Measurements from ENCODE around the gene TSNAXIP1.
A peak's percentile ranks its signal among the peaks of the same experiment; 100 is the strongest.
"Not testable (repeated sequence)": the region's sequence is repeated elsewhere in the genome, so short reads cannot be mapped to it uniquely, and the experiment has no call there.

The TSNAXIP1 gene

DNA sequence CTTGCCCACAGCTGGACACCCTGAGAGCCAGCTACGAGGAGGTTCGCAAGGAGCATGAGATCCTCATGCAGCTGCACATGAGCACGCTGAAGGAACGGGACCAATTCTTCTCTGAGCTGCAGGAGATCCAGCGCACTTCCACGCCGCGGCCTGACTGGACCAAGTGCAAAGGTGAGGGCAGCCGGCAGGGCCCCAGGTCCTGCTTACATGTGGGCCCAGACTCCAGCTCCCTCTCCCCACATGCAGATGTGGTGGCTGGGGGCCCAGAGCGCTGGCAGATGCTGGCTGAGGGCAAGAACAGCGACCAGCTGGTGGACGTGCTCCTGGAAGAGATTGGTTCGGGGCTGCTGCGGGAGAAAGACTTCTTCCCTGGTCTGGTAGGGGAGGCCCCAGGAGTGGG lies 19.2 kb downstream of the TSNAXIP1 start:
- no peaks in the 10 kb centered on the region for H3K4me1 ChIP-seq (ENCODE audit: control insufficient read depth in 1 of 2, insufficient read depth in 1 of 2, low read depth in 1 of 2, low read length in 1 of 2)
- TF ChIP-seq, protein P1, sequence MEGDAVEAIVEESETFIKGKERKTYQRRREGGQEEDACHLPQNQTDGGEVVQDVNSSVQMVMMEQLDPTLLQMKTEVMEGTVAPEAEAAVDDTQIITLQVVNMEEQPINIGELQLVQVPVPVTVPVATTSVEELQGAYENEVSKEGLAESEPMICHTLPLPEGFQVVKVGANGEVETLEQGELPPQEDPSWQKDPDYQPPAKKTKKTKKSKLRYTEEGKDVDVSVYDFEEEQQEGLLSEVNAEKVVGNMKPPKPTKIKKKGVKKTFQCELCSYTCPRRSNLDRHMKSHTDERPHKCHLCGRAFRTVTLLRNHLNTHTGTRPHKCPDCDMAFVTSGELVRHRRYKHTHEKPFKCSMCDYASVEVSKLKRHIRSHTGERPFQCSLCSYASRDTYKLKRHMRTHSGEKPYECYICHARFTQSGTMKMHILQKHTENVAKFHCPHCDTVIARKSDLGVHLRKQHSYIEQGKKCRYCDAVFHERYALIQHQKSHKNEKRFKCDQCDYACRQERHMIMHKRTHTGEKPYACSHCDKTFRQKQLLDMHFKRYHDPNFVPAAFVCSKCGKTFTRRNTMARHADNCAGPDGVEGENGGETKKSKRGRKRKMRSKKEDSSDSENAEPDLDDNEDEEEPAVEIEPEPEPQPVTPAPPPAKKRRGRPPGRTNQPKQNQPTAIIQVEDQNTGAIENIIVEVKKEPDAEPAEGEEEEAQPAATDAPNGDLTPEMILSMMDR (IDR thresholded peaks at IDR 0.05) = no peak
- H3K9me3 ChIP-seq = no peaks in the 10 kb centered on the region
- no peak overlapping the region for H3K4me3 ChIP-seq (ENCODE audit: low read depth in 1 of 2, low read length in 1 of 2)
- H3K27me3 ChIP-seq = no peaks in the 10 kb centered on the region
- H3K27ac ChIP-seq = no peak overlapping the region
- peaks cover 49% of the 10 kb centered on the region for H3K36me3 ChIP-seq

DNA sequence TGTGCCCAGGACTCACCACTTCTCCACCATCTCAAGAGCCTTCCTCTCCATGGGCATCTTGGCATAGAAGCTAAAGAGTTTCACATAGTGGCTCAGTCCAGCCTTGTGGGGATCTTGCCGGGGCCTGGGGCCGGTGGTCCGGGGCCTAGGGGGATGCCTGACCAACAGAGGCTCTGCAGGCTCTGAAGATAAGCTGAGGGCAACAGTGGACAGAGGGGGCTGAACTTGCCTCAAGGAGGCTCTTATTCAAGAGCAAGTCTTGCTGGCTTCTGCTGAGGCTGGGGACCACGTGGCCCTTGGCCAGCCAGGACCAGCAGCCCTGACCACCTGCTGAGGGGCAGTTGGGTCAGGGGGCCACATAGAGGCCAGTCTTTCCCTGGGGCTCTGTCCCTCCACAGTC lies 22.0 kb downstream of the TSNAXIP1 start:
- Histone ChIP-seq H3K9me3 (no peaks in the 10 kb centered on the region), H3K36me3 (peaks cover 59% of the 10 kb centered on the region), H3K27me3 (no peaks in the 10 kb centered on the region), H3K4me3 (ENCODE audit: low read depth in 1 of 2, low read length in 1 of 2) (no peak overlapping the region), H3K27ac (no peak overlapping the region), H3K4me1 (ENCODE audit: control insufficient read depth in 1 of 2, insufficient read depth in 1 of 2, low read depth in 1 of 2, low read length in 1 of 2) (peaks cover 9 to 12% of the 10 kb centered on the region in 2 experiments)
- TF ChIP-seq, protein P1 (IDR thresholded peaks at IDR 0.05) = no peak

DNA sequence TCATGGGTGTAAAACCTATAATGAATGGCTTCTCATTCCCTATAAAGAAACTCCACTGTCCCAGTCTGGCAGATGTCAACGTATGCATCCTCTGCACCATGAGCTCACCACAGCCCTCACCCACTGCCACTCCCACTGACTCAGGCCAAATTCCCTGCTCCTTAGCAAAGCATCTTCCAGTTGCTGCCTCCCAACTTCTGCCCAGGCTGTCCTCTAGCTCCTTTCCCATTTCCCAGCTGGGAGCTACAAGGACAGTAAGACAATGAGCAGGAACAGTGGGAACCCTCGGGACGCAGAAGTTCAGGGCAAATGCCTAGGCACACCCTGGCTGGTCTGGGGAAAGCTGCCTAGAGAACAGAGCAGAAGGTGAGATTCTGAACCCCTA lies 26.3 kb downstream of the TSNAXIP1 start:
- H3K4me3 ChIP-seq (ENCODE audit: low read depth in 1 of 2, low read length in 1 of 2) = peak overlapping the region; percentile 74 to 93
- peaks cover 14 to 16% of the 10 kb centered on the region in 2 experiments for H3K4me1 ChIP-seq (ENCODE audit: control insufficient read depth in 1 of 2, insufficient read depth in 1 of 2, low read depth in 1 of 2, low read length in 1 of 2)
- H3K9me3 ChIP-seq = no peaks in the 10 kb centered on the region
- H3K27me3 ChIP-seq = no peaks in the 10 kb centered on the region
- H3K27ac ChIP-seq = peak overlapping the region; percentile 46
- peaks cover 40% of the 10 kb centered on the region for H3K36me3 ChIP-seq
- TF ChIP-seq, protein P1 (IDR thresholded peaks at IDR 0.05) = no peak

DNA sequence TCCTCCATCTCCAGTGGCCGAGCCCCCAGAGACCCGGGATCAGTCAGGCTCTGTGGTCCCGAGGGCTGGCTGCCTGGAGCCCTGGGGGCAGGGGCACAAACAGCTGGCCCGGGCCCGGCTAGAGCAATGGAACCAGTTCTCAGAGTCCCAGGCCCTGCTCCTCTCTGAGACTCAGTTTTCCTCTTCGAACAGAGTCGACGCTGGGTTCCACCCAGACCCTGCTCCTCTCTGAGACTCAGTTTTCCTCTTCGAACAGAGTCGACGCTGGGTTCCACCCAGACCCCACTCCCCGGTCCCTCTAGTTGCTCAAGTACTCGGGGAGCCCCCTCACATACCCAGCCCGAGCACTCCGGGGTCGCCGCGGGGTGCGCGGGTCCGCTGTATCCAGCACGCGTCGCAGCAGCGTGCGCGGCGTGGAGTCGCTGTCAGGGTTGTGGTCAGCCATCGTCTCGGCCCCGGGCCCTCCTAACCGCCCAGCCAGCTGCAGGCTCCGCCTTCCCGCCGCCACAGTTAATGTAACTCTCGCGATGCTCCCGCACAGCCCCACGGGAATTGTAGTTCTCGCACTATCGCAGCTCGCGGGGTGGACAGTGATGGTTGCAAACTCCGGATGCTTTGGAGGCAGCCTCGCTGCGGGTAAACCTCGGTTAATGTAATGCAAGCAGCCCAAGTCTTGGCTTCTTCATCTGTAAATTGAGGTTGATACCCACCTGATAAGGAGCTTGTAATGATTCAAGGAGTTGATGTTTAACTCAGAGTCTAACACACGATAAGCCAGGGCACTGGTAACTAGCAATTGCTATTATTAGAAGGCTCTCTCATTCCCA lies 26.9 kb downstream of the TSNAXIP1 start:
- Histone ChIP-seq H3K27me3 (no peaks in the 10 kb centered on the region), H3K4me1 (ENCODE audit: control insufficient read depth in 1 of 2, insufficient read depth in 1 of 2, low read depth in 1 of 2, low read length in 1 of 2) (peaks cover 14 to 16% of the 10 kb centered on the region in 2 experiments), H3K36me3 (peaks cover 34% of the 10 kb centered on the region), H3K4me3 (ENCODE audit: low read depth in 1 of 2, low read length in 1 of 2) (peak overlapping the region; percentile 74 to 93), H3K27ac (peak overlapping the region; percentile 46), H3K9me3 (no peaks in the 10 kb centered on the region)
- TF ChIP-seq, protein P1 (IDR thresholded peaks at IDR 0.05) = no peak

DNA sequence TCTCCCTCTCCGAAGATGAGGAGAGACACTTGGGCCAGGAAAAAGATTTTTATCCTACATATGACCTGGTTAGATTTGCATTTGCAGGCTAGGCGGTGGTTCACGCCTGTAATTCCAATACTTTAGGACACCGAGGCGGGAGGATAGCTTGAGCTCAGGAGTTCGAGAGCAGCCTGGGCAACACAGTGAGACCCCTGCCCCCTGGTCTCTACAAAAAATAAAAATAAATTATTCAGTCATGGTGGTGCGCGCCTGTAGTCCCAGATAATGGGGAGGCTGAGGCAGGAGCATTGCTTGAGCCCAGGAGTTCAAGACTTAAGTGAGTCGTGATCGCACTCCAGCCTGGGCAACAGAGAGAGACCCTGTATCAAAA lies 27.5 kb downstream of the TSNAXIP1 start:
- TF ChIP-seq, protein P1 (IDR thresholded peaks at IDR 0.05) = no peak
- Histone ChIP-seq H3K27me3 (no peaks in the 10 kb centered on the region), H3K27ac (no peak overlapping the region), H3K36me3 (peaks cover 28% of the 10 kb centered on the region), H3K9me3 (no peaks in the 10 kb centered on the region), H3K4me1 (ENCODE audit: control insufficient read depth in 1 of 2, insufficient read depth in 1 of 2, low read depth in 1 of 2, low read length in 1 of 2) (peaks cover 14 to 16% of the 10 kb centered on the region in 2 experiments), H3K4me3 (ENCODE audit: low read depth in 1 of 2, low read length in 1 of 2) (peak overlapping the region; percentile 74 to 93)

DNA sequence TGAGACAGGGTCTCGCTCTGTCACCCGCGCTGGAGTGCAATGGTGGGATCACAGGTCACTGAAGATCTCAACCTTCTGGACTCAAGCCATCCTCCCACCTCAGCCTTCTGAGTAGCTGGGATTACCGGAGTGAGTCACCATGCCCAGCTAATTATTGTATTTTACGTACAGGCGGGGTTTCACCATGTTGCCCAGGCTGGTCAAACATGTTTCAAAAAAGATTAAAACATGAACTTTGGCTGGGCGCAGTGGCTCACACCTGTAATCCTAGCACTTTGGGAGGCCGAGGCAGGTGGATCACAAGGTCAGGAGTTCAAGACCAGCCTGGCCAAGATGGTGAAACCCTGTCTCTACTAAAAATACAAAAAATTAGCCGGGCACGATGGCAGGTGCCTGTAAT lies 30.5 kb downstream of the TSNAXIP1 start:
- not testable (repeated sequence) for H3K27me3 ChIP-seq; H3K9me3 ChIP-seq; H3K27ac ChIP-seq; H3K36me3 ChIP-seq; H3K4me3 ChIP-seq (ENCODE audit: low read depth in 1 of 2, low read length in 1 of 2)
- H3K4me1 ChIP-seq (ENCODE audit: control insufficient read depth in 1 of 2, insufficient read depth in 1 of 2, low read depth in 1 of 2, low read length in 1 of 2) = peaks cover 19 to 23% of the 10 kb centered on the region in 2 experiments
